ES-I3 (cell line): ENCODE data around the gene AVL9.
"Not testable (repeated sequence)": the region's sequence is repeated elsewhere in the genome, so short reads cannot be mapped to it uniquely, and the experiment has no call there.

Experiments used
- H3K36me3 ChIP-seq: 2 replicates; pipeline ENCODE4 v1.6.1; 2013; ENCODE audit warnings: mild to moderate bottlenecking, low read length, control low read depth, moderate library complexity; ENCODE audit not compliant: insufficient read depth
- H3K4me1 ChIP-seq: 2 replicates; pipeline ENCODE4 v1.6.1; 2013; ENCODE audit warnings: mild to moderate bottlenecking, control low read depth, low read length; ENCODE audit not compliant: insufficient read depth
- H3K9ac ChIP-seq: 2 replicates; pipeline ENCODE4 v1.6.1; 2013; ENCODE audit warnings: low read depth, mild to moderate bottlenecking, low read length, moderate library complexity
- H3K9me3 ChIP-seq: 2 replicates; pipeline ENCODE4 v1.6.1; 2013; ENCODE audit warnings: mild to moderate bottlenecking, low read length, moderate library complexity; ENCODE audit not compliant: control insufficient read depth, insufficient read depth

AVL9 gene

DNA sequence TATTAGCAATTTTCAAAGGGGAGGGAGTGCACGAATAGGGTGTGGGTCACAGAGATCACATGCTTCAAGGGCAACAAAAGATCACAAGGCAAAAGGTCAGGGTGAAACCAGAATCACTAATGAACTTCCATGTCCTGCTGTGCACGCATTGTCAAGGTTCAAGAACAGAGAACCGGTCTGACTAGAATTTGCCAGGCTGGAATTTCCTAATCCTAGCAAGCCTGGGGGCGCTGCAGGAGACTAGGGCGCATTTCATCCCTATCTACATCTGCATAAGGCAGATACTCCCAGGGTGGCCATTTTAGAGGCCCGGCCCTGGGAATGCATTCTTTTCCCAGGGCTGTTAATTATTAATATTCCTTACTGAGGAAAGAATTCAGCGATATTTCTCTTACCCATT lies 108.8 kb downstream of the AVL9 start:
- not testable (repeated sequence) for H3K4me1 ChIP-seq, H3K9me3 ChIP-seq, H3K9ac ChIP-seq, H3K36me3 ChIP-seq

DNA sequence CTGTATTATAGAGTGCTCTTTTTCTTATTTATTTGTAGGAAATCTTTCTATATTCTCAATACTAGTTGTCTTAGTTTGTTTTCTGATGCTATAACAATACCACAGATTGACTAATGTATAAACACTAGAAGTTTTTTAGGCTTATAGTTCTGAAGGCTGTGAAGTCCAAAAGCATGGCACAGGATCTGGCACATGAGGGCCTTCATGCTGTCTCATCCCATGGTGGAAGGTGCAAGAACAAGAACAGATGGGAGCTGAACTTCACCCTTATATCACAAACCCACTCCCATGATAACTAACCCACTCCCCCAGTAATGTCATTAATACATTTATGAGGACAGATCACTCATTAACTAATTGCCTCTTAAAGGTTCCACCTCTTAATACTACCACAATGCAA lies 109.7 kb downstream of the AVL9 start:
- no peaks in the 10 kb centered on the region for H3K4me1 ChIP-seq

DNA sequence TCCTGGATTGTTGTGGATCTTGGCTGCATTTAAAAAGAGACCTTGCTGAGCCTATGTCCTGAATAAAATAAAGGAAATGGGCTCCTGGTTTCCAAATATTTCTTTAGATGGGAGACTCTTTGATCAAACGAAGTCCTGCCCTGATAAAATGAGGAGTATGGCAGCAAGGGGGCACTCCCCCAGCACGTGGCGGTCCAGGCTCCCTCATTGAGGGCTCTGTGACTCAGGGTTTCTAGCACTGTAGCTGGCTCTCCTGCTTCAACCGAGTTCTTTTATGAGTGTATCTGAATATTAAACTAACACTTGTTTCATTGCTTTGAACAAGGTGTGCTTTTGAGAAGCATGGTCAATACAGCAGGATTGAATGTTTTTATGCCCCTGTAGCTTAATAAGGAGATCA lies 114.2 kb downstream of the AVL9 start:
- Histone ChIP-seq H3K9me3 (peaks cover 4% of the 10 kb centered on the region; the same call in 1 of the 2 replicates), H3K36me3 (no peaks in the 10 kb centered on the region), H3K9ac (no peak overlapping the region)

More for the DNA sequence above, 109.7 kb downstream of the AVL9 start:
- no peak overlapping the region for H3K9ac ChIP-seq
- peaks cover 4% of the 10 kb centered on the region; the same call in 1 of the 2 replicates for H3K9me3 ChIP-seq
- H3K36me3 ChIP-seq, result no peaks in the 10 kb centered on the region

DNA sequence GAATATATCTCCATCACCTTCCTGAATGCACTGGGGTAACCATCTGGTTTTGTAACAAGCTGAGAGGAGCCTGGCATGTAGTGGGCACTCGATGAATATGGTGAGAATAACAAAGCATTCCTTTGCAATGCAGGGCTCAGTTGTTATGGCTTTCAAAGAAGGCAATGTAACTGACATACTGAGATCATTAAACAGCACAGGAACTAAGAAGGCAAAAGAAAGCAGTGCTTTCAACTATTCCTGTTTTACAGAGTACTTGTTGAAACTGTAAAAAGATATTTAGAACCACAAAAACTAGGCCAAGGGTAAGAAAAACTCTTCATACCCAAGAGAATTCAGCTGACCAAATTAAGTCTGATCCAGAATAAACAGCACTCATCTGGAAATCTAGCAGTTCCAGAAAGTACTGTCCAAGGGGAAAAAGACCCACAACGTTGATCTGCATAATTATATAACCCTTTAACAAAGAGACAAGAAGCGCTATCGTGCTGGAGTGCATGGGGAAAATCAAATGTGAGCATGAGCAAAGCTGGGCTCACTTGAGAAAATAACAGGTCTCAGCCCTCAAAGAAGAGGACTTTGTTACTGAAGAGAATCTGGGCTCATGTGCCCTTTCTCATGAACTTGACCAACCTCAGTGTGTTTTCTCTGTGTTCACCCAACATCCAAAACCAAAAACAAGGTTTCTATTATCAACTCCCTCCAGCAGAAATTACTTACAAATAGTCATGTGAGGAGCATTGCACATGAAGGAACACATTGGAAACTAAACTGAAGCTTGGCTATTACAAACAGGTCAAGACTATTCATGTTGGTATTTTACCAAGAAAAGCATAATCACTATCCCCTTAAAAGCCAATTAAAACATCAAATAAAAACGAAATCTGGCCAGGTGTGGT lies 116.2 kb downstream of the AVL9 start:
- no peak overlapping the region for H3K9ac ChIP-seq

More for the DNA sequence above, 114.2 kb downstream of the AVL9 start:
- H3K4me1 ChIP-seq, result peaks cover 6% of the 10 kb centered on the region

DNA sequence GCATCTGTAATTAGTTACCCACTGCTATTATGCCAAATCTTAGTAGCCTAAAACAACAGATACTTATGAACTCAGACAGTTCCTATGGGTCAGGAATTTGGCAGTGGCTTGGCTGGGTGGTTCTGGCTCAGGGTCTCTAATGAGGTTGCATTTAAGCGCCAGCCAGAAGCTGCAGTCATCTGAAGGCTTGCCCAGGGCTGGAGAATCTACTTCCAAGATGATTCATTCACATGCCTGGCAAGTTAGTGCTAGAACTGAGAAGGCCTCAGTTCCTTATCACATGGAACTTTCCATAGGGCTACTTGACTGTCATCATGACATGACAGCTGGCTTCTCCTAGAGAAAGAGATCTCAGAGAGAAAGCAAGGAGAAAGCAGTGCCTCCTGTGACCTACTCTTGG lies 121.3 kb downstream of the AVL9 start:
- Histone ChIP-seq H3K4me1 (peaks cover 20% of the 10 kb centered on the region), H3K9me3 (no peaks in the 10 kb centered on the region), H3K9ac (no peak overlapping the region), H3K36me3 (no peaks in the 10 kb centered on the region)

More for the DNA sequence above, 116.2 kb downstream of the AVL9 start:
- Histone ChIP-seq H3K36me3 (no peaks in the 10 kb centered on the region), H3K9me3 (no peaks in the 10 kb centered on the region), H3K4me1 (peaks cover 8% of the 10 kb centered on the region)

DNA sequence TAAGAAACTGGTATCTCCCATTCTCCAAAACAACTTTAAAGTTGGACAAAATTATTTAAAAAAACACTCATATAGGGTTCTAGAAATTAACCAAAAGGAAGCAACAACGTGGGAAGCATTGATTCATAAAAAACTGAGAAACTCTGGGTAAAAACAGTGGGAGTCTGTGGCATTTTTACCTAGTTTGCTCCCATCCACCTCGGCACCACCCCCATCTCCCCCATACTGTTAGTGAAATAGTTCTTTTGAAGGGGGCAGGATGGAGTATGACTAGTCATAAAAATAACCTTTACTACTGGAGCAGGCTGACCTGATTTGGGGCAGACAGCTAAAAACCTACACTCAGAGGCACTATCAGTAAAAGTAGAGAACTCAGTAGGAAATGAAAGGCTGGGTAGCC lies 123.2 kb downstream of the AVL9 start:
- Histone ChIP-seq H3K9me3 (no peaks in the 10 kb centered on the region), H3K9ac (no peak overlapping the region), H3K36me3 (no peaks in the 10 kb centered on the region), H3K4me1 (peaks cover 18% of the 10 kb centered on the region; the same call in 1 of the 2 replicates)

DNA sequence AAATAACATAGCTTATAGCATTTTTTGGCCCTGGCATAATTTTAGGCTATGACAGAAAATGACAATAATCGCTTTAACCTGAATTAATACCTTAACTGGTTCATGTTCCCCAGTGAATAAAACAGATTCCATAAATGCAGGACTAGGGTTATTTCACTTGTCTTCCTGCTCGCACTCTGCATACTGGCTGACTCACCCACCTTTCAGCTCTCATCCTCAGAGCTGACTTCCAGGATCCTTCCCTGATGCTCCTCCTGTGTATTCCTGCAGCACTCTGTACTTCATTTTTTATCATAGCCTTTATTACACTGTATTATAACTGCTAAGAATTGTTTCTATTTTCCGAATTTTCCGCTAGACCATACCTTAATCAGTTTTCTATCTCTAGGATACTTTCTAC lies 123.7 kb downstream of the AVL9 start:
- Histone ChIP-seq H3K4me1 (peaks cover 18% of the 10 kb centered on the region; the same call in 1 of the 2 replicates), H3K9ac (no peak overlapping the region), H3K36me3 (no peaks in the 10 kb centered on the region), H3K9me3 (no peaks in the 10 kb centered on the region)

DNA sequence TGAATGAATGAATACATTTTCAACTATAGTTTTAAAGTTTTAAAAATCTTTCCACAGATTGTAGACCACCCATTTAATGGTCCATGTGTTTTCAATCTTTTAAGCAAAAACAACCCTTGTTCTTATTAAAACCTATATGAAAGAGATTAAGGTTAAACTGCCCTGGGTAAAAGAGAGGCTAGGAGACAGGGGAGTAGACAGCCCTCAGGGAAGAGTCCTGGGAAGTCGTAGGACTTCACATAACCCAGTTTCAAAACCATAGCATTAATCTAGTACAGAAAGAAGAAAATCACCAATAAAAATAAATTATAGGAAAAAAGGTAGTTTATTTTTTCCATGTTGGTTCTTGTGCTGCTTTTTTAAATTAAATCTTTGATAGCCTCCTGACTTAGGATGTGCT lies 124.1 kb downstream of the AVL9 start:
- not testable (repeated sequence) for H3K9ac ChIP-seq, H3K9me3 ChIP-seq, H3K36me3 ChIP-seq
- H3K4me1 ChIP-seq, result peaks cover 18% of the 10 kb centered on the region; the same call in 1 of the 2 replicates

DNA sequence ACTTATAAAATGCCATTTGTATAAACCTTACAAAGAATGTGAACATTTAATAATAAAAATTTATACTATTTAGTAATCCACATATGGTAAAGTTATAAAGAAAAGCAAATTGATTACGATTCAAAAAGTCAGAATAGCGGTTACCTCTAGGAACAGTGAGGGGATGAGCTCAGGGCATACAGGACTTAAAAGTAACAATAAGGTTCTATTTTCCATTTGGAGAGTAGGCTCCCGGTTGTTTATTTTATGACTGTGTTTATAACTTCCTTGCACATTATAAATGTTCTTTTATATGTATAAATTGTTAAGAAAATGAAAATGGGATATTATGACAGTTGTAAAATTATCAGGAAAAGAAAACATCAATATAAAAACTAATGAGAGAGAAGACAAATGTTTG lies 135.7 kb downstream of the AVL9 start:
- Histone ChIP-seq H3K4me1 (no peaks in the 10 kb centered on the region), H3K36me3 (no peaks in the 10 kb centered on the region), H3K9me3 (no peaks in the 10 kb centered on the region), H3K9ac (no peak overlapping the region)

DNA sequence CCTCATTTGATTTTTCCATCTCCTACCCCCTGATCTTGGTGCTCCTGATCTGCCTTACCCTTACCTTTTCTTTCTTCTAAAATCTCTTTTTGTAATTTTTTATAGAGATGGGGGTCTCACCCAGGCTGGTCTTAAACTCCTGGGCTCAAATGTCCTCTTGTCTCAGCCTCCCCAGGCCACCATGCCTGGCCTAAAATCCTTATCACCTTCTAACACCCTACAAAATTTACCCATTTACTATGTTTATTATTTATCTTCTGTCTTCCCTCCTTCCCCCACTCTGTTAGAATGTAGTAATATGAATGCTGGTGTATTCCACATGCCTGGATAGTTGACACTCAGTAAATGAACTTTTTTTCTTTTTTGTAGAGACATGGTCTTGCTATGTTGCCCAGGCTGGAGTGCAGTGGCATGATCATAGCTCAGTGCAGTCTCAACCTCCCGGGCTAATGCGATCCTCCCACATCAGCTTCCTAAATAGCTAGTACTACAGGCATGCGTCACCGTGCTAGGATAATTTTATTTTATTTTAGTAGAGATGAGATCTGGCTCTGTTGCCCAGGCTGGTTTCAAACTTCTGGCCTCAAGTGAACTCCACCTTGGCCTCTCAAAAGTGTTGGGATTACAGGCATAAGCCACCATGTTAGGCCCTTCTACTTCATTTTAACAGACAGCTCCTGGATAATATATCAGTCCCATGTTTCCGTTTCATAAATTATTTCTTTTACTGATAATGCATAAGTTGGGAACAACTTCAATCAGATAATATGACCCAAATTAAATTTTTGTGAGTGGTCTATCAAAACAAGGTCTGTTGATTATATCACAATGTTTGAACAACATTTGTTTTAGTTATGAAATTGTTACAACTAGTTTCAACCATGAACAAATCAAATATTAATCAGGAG lies 136.6 kb downstream of the AVL9 start:
- not testable (repeated sequence) for H3K36me3 ChIP-seq, H3K9me3 ChIP-seq, H3K9ac ChIP-seq, H3K4me1 ChIP-seq

DNA sequence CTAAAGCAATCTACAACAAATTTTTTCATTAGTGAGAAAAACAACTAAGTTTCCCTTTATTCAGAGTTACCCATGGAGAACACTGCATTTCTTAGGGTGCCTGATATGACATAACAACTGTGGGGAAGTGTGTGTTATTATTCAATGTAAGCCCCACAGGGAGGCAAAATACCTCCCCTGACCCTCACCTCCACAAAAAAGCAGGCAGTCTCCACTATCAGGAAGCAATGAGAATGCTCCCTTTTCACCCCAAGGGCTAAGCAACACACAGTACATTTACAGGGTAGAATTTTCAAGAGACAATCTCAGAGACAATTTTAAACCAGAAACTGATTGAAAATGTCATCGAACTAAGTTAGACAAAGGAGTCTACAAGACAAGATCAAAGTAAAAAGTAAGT lies 138.2 kb downstream of the AVL9 start:
- not testable (repeated sequence) for H3K9me3 ChIP-seq, H3K36me3 ChIP-seq, H3K9ac ChIP-seq, H3K4me1 ChIP-seq

DNA sequence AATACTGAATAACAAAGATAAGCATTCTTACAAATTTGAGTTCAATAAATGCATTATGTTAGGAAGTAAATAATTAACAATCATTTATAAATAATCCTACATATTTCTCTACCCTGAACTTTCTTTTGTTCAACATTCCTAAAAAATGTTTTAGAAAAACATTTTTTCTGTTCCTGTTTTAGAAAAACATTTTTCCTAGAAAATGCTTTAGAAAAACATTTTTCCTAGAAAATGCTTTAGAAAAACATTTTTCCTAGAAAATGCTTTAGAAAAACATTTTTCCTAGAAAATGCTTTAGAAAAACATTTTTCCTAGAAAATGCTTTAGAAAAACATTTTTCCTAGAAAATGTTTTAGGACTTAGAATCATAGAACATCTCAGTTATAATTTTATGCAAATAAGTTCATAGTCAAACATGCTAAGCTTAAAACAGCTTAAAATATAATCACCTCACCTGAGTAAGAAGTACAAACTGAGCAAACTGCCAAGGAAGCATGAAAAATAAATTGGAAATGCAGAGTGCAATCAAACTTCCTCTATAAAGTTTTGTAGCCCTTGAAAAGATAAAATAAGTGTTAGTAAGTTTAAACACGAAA lies 139.6 kb downstream of the AVL9 start:
- H3K9me3 ChIP-seq, result not testable (repeated sequence)

DNA sequence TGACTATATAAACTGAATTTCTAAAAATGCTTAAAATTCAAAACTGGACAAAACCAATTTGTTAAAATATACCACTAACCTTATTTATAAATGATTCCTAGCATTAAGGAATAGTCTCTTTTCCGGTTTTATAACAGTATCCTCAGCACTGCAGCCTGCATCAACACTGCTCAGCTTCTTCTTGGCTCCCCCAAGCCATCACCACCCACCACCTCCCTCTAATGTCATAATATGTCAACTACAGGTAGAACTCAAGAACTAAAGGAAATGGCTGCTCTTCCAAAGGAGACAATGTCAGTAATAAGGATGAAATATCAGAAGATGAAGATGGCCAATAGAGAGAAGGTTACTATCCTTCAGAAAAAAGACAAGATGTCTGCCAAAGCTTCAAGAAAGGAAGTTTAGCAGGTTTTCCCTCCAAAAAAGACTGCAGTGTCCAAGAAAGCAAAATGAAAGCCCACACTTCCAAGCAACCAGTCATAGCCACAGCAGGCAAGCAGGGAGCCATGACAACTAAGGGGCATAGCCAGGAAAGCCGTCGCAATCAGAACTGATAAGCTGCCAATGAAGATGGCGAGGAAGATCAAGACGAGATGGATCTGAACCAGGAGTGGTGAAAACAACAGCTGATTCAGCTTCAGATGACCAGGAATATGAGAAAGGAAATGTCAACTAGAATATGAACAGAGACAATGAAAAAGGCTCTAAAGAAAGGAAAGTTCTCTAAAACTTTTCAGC lies 141.6 kb downstream of the AVL9 start:
- not testable (repeated sequence) for H3K36me3 ChIP-seq, H3K9me3 ChIP-seq, H3K4me1 ChIP-seq, H3K9ac ChIP-seq

More for the DNA sequence above, 139.6 kb downstream of the AVL9 start:
- H3K4me1 ChIP-seq, H3K9ac ChIP-seq, H3K36me3 ChIP-seq: not testable (repeated sequence)

DNA sequence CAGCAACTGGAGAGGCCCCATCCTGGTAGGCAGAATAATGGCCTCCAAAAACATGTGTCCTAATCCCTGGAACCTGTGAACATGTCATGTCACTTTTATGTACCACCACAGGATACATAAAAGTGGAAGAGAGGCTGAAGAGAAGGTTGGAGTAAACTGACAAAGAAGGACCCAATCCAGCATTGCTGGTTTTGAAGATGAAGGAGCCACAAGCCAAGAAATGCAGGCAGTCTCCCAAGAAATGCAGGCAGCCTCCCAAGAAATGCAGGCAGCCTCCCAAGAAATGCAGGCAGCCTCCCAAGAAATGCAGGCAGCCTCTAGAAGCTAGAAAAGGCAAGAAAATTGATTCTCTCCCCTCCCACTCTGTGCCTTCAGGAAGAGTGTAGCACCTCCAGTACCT lies 142.3 kb downstream of the AVL9 start:
- not testable (repeated sequence) for H3K9me3 ChIP-seq, H3K36me3 ChIP-seq, H3K9ac ChIP-seq, H3K4me1 ChIP-seq
